VCaP (cell line): ENCODE results near the gene DNAJC19.

Experiments
- H3K27ac ChIP-seq: fragments of 450-650 bp; 2 replicates; pipeline ENCODE4 v1.5.1; 2017
- CTCF ChIP-seq: fragments of 450-650 bp; conservative IDR thresholded peaks from 2 replicates; pipeline ENCODE4 v1.5.1; 2017; ENCODE audit warnings: mild to moderate bottlenecking, moderate library complexity

Gene DNAJC19

GRCh38 chr3:180989291-180990163, at the start of gene DNAJC19:
Gene DNAJC19 (minus strand): TSS chr3:180989736. CDS start chr3:180989602, 134 bp downstream.
- peak within 1 kb of the TSS; percentile 88 for H3K27ac ChIP-seq
- TF ChIP-seq CTCF, result no peak

- no peak for TF ChIP-seq CTCF
Observed at GRCh38 chr3:181030948-181031347, 41.4 kb upstream of the DNAJC19 start.

GRCh38 chr3:181025204-181025603, 35.7 kb upstream of the DNAJC19 start:
- no peak for TF ChIP-seq CTCF
- no peak overlapping the region for H3K27ac ChIP-seq

More at GRCh38 chr3:181030948-181031347, 41.4 kb upstream of the DNAJC19 start:
- no peak overlapping the region for H3K27ac ChIP-seq

- no peak overlapping the region for H3K27ac ChIP-seq
- TF ChIP-seq CTCF, result no peak
Observed at GRCh38 chr3:181017690-181018089, 28.2 kb upstream of the DNAJC19 start.

GRCh38 chr3:181009225-181009624, 19.7 kb upstream of the DNAJC19 start:
- TF ChIP-seq CTCF, result no peak
- no peak overlapping the region for H3K27ac ChIP-seq

GRCh38 chr3:181008796-181009195, 19.3 kb upstream of the DNAJC19 start:
- H3K27ac ChIP-seq, result no peak overlapping the region
- no peak for TF ChIP-seq CTCF

- no peak for TF ChIP-seq CTCF
- no peak overlapping the region for H3K27ac ChIP-seq
Observed at GRCh38 chr3:181007262-181007661, 17.7 kb upstream of the DNAJC19 start.
